GM12878 (cell line): ENCODE data around the gene ARL17B.
"Not testable (repeated sequence)": the region's sequence is repeated elsewhere in the genome, so short reads cannot be mapped to it uniquely, and the experiment has no call there.

Experiments used
- BACH1 ChIP-seq: fragments of 450-650 bp; IDR thresholded peaks from 2 replicates; pipeline ENCODE4 v1.6.1; 2017; ENCODE audit warnings: mild to moderate bottlenecking, borderline replicate concordance
- CHD2 ChIP-seq: IDR thresholded peaks from 2 replicates; pipeline ENCODE4 v1.6.1; 2011; ENCODE audit warnings: low read depth, low read length, improper control_type of control experiment, borderline replicate concordance
- DPF2 ChIP-seq: fragments of 450-650 bp; IDR thresholded peaks from 2 replicates; pipeline ENCODE4 v1.6.1; 2017; ENCODE audit warnings: mild to moderate bottlenecking
- ETV6 ChIP-seq, 2 experiments: fragments of 450-650 bp in 1 of 2; IDR thresholded peaks in 1 of 2; conservative IDR thresholded peaks in 1 of 2; 2 replicates each; pipeline ENCODE4 v1.6.1; 2014; ENCODE audit warnings: antibody characterized with exemption in 1 of 2, borderline replicate concordance in 1 of 2, low read depth in 1 of 2, mild to moderate bottlenecking in 1 of 2, moderate library complexity in 1 of 2
- EZH2 ChIP-seq: IDR thresholded peaks from 2 replicates; pipeline ENCODE4 v1.6.1; 2012; ENCODE audit warnings: low read depth, mild to moderate bottlenecking, control low read depth, inconsistent platforms, low read length, borderline replicate concordance; ENCODE audit not compliant: control insufficient read depth
- MTA2 ChIP-seq: fragments of 450-650 bp; IDR thresholded peaks from 2 replicates; pipeline ENCODE4 v1.6.1; 2016; ENCODE audit warnings: low read depth, mild to moderate bottlenecking, moderate library complexity
- NFIC ChIP-seq: IDR thresholded peaks from 2 replicates; pipeline ENCODE4 v1.6.1; 2012; ENCODE audit warnings: low read depth, mild to moderate bottlenecking, inconsistent platforms, low read length, moderate library complexity
- POLR2A ChIP-seq: IDR thresholded peaks from 2 replicates; pipeline ENCODE4 v1.6.1; 2011; ENCODE audit warnings: low read depth, mild to moderate bottlenecking, low read length
- RAD21 ChIP-seq: IDR thresholded peaks from 2 replicates; pipeline ENCODE4 v1.6.1; 2011; ENCODE audit warnings: mild to moderate bottlenecking, low read depth, low read length, moderate library complexity; ENCODE audit not compliant: insufficient read depth
- SIN3A ChIP-seq: IDR thresholded peaks from 2 replicates; pipeline ENCODE4 v1.6.1; 2012; ENCODE audit warnings: low read depth, low read length, improper control_type of control experiment
- TAF1 ChIP-seq: IDR thresholded peaks from 2 replicates; pipeline ENCODE4 v1.6.1; 2011; ENCODE audit warnings: mild to moderate bottlenecking, low read depth, low read length, borderline replicate concordance
- TCF7 ChIP-seq: IDR thresholded peaks from 2 replicates; pipeline ENCODE4 v1.6.1; 2014; ENCODE audit warnings: antibody characterized with exemption, borderline replicate concordance
- TF ChIP-seq, protein P1 (sequence below), 3 experiments: IDR thresholded peaks in 2 of 3; conservative IDR thresholded peaks in 1 of 3; 2 replicates each; pipeline ENCODE4 v1.5.1; 2011; ENCODE audit warnings: low read depth in 3 of 3, low read length in 3 of 3, mild to moderate bottlenecking in 3 of 3, control low read depth in 2 of 3, moderate library complexity in 2 of 3, inconsistent platforms in 1 of 3, mixed read lengths in 1 of 3; ENCODE audit not compliant: control insufficient read depth in 2 of 3, insufficient read depth in 1 of 3; ENCODE audit errors: extremely low read depth in 1 of 3

DNA sequence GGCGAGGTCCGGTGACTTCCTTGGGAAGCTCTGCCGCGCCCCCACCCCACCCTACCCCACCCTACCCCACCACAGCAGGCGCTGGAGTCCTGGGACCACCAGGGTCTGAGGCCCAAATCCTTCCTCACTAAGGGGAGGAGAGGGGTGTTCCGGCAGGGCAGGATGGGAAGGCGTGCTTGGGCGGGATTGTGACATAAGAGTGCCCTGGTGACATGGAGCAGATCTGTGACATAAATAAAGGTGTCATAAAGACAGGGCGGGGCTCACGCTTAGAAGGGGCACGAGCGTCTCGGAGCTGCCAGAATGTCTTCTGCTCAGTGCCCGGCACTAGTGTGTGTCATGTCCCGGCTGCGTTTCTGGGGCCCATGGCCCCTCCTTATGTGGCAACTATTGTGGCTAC, 66.7 kb downstream of the ARL17B start, which contains the start of gene LRRC37A:
- TF ChIP-seq, protein P1, sequence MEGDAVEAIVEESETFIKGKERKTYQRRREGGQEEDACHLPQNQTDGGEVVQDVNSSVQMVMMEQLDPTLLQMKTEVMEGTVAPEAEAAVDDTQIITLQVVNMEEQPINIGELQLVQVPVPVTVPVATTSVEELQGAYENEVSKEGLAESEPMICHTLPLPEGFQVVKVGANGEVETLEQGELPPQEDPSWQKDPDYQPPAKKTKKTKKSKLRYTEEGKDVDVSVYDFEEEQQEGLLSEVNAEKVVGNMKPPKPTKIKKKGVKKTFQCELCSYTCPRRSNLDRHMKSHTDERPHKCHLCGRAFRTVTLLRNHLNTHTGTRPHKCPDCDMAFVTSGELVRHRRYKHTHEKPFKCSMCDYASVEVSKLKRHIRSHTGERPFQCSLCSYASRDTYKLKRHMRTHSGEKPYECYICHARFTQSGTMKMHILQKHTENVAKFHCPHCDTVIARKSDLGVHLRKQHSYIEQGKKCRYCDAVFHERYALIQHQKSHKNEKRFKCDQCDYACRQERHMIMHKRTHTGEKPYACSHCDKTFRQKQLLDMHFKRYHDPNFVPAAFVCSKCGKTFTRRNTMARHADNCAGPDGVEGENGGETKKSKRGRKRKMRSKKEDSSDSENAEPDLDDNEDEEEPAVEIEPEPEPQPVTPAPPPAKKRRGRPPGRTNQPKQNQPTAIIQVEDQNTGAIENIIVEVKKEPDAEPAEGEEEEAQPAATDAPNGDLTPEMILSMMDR (IDR thresholded peaks at IDR 0.05 in 2 of 3, conservative IDR thresholded peaks at IDR 0.05 in 1 of 3; ENCODE audit: control insufficient read depth in 2 of 3, extremely low read depth in 1 of 3, insufficient read depth in 1 of 3, low read depth in 3 of 3, low read length in 3 of 3), result not testable (repeated sequence)
- not testable (repeated sequence) for TF ChIP-seq TAF1; TCF7; NFIC; BACH1; RAD21; POLR2A; SIN3A; EZH2; CHD2; DPF2; ETV6 (conservative IDR thresholded peaks at IDR 0.05 in 1 of 2, IDR thresholded peaks at IDR 0.05 in 1 of 2; ENCODE audit: borderline replicate concordance in 1 of 2, low read depth in 1 of 2); MTA2
